Stimulated activated CD4-positive, alpha-beta T cell treated with anti-CD3 and anti-CD28 coated beads, Interleukin-4, amount 100 ng/mL, for 24 hours (primary cell): ENCODE measurements around the gene RPRD1B.
A peak's percentile ranks its signal among the peaks of the same experiment; 100 is the strongest.

Source experiments
- DNase-seq: peaks from one replicate; pipeline ENCODE4 v3.0.0-alpha.2; 2020

Gene RPRD1B

DNA sequence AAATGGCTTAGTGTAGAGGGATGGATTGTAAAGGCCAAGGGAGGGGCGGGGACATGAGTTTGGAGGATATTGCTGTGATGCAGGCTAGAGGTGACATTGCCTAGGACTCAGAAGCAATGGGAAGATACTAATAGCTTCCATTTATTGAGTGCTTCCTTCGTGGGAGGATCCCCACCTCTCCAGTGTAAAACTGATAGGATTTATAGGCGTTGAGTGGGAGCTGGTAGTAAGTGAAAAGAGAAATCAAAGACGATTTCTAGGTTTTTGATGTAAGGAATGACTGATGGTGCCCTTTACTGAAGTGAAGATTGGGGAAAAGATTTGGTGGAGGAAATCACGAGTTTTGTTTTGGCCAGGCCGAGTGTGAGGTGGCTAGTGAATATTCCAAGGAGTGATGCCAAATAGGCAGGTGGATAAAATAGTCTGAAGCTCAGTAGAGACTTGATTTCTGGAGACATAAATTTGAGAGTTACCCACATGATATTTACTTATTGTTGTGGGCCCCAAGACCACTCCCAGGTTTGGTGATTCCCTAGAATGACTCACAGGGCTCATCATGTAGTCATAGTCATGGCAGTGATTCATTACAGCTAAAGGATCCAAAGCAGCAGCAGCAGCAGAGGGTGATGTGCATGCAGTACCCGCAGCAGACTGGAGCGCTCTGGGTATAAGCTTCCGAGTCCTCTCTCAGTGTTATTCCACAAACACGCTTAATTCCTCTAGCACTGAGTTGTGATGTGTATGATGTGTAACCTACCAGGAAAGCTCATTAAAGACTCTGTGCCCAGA is 10.2 kb downstream of the RPRD1B start:
- peak; percentile 41 for DNase-seq

DNA sequence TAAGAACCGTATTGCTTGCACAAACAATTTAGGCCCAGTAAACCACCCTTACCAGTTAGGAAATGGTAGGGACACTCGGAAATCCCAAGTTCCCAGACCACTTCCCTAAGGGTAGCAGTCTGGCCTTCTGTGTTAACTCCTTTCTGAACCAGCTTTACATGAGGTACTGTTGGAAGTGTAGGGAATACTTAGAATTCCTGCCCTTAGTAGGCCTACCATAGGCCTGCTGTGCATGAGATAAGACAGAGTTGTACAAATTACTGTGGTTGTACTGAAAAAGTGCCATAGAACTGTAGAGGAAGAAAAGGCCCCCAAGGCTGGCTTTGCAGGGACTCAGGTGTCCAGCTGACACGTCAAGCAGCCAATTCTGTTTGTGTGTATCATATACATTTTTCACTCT is 11.1 kb downstream of the RPRD1B start:
- no peak for DNase-seq

DNA sequence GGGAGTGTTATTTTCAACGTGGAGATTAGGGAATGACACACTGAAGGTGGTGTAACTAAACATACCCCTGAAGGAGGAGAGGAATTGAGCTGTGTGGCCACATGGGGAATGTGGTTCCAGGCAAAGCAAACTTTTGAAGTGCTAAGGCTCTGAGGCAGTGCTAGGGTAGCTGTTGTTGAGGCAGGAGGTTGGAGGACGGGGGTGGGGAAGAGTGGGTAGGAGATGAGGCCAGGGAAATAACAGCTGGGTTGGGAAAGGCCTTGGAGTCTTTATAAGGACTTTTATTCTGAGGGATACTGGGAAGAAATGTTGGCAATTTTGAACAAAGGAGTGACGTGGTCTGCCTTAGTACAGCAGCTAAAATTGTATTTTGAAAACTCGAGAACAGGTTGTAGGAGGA is 13.0 kb downstream of the RPRD1B start:
- DNase-seq, result no peak

DNA sequence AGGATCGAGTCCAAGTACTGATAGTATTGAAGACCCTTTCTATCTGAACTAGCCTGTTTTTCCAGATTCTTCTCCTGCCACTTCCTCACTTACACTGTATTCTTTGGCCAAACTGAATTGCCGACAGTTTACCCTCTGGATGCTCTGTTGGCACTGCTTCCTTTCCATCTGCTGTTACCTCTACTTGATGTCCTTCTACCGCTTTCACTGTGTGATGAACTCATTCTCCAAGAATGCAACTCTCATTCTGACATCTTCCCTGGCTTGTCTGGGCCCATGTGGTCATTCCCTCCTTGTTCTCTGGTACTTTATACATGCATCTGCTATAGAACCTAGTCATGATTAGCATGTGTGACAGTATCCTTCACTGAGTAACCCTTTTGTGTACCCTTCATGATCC is 16.3 kb downstream of the RPRD1B start:
- no peak for DNase-seq

DNA sequence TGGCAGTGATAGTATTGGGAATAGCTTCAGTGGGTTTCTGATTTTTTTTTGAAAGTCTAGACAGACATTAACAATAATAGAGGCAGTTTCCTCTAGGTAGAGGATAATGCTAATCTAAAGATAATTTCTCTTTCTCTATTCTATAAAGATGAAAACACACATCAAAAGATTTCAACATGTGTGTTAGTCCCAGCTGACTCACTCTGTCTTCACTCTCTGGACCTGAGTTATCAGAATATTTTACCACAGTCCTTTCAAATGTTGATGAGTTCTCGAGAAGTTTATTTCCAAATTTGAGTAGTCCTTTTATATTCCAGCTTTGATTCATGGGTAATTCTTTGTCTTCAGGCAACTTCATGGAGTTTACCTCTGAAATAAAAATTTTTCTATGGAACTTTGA is 17.1 kb downstream of the RPRD1B start:
- no peak for DNase-seq

DNA sequence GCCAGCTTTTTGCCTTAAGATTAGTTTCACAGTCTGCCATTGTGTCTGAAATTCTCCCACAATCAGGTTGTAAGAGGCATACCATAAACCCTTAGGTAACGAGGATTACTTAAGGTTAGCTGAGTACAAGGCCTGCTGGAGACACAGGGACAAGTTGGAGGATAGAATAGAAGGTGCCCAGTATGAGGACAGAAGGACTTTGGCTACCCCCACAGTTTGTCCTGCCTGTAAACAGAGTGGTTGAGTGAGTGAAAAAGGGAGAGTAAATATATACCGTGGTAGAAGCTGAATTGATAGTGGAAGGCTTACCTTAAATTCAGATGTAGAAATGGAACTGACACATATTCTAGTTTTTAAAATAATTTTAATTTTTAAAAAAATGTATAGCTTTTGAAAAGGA is 19.3 kb downstream of the RPRD1B start:
- no peak for DNase-seq

DNA sequence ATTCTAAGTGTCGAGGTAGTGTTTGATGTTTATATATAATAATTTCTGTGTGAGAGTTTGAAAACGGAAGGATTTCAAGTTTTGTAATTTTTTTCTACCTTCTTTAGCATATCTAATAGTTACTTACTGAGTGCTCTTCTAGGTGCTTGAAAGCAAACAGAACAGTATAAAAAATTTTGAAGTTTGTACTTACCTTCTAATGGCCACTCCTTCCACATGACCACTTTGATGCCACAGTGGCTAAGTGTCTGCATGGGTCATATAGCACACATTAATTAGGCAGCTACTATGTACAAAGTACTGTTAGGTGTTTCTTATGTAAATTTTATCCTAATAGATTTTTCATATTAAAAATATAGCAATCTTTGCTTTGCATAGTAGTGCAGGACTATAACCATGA is 21.1 kb downstream of the RPRD1B start:
- DNase-seq, result no peak

DNA sequence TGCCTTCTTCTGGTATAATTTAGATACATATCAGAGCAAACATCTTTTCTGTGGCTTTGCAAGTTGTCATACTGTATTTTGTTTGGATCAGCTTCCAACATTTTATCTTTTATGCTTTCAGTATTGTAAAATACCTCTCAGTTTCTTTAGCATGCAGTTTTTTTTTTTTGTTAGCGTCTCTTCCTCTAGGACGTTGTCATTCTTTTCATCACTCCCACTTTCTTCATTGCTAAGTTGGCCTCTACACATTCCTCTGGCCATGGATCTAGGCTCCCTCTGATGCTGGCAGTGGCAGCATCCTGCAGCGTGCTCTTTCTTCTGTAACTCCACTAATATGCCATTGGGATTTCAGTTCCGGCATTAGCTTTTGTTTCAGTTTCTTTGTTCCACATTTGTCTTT is 21.7 kb downstream of the RPRD1B start:
- DNase-seq, result no peak

DNA sequence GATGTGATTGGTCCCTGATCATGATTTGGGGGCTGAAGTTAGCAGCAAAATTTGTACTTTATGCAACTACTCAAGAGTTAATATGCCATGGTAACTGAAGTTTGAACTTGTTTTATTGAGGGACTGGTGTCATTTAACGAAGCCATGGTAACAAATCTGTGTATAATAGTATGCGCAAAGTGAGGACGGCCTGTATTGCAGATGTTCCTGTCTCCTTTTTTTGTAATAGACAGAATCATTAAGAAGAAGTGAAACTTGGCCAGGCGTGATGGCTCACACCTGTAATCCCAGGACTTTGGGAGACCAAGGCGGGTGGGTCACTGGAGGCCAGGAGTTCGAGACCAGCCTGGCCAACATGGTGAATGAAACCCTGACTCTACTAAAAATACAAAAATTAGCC is 22.3 kb downstream of the RPRD1B start:
- DNase-seq, result no peak

DNA sequence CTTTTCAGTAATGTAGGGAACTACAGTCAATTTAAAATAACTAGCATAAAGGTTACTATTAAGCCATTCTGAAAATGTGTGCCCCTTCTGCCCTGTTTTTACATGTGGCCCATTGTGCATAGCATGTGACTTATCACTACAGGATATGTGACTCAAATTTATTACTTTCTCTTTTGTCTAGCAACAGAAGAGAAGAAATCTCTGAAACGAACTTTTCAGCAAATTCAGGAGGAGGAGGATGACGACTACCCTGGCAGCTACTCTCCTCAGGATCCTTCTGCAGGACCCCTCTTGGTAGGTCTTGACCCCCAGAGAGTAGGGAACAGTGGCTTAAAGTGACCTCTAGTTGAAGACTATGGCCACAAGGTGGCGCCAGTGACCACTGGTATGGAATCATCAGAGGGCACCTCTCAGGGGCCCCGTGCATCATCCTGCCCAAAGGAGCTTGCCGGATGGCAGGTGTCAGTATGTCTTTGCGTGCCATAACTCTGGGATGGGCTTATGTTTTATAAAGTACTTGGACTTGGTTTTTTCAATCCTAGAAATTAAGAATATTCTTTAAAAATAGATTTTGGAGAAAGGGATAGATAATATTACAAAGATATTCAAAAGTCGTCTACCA is 23.9 kb downstream of the RPRD1B start:
- DNase-seq, result peak; percentile 75

DNA sequence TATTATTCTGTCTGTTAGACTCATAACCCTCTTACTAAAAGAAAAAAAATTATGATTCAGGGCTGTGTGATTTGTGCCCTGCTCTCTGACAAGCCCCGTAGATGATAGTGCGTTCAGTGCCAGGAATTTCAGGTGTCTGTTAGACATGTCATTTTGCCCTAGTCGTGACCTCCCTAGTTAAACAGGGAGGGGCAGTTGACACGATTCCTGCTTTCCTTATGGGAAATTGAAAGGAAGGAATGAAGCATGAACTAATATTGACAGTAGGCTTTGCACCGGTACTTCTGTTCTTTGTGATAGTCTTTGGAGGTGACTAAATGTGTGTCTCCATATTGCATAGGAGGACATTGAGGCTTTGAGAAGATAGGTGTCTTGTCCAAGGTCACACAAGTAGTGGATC is 26.3 kb downstream of the RPRD1B start:
- DNase-seq, result no peak

DNA sequence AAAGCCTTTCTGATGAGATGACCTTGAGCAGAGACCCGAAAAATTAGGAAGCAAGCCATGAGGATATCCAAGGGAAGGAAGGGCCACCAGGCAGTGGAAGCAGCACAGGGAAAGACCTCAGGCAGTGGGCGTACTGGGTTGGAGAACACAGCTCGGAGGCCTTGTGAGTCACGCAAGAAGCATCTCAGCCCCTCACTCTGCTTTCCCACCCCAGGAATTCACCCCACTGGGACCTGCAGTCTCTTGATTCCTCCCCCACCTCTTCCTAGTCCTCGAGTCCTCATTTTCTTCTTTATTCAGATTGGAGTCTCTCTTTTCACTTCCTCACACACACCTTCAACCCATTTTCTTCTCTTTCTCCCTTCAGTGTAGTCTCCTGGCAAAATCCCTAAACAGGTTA is 27.0 kb downstream of the RPRD1B start:
- no peak for DNase-seq

DNA sequence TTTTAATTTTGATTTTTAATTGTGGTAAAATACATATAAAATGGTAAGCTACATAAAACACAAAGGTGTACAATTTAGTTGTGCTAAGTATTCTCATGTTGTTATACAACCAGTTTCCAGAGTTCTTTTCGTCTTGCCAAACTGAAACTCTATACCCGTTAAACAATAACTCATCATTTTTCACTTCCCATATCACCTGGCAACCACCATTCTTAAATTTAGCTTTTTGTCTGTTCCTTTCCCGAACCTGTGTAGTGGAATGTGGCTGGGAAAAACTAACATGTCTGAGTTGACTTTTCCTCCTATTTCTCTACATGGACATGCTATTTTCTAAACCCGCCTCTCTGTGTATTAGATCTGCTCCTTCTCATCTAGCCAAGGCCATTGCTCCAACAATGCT is 27.6 kb downstream of the RPRD1B start:
- no peak for DNase-seq

DNA sequence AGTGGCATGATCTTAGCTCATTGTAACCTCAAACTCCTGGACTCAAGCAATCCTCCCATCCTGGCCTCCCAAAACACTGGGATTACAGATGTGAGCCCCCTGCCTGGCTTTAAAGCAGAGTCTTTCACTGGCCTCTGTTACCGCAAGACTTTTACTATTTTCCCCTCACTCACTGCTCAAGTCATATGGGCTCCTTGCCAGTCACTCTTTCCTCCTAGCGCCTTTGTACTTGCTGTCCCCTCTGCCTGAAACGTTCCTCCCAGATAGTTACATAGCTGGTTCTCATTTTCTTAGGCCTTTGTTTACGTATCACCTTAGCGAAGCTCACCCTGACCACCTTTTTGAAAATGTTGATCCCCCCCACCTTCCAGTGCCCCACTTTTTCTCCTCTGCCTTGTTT is 29.3 kb downstream of the RPRD1B start:
- DNase-seq, result no peak

DNA sequence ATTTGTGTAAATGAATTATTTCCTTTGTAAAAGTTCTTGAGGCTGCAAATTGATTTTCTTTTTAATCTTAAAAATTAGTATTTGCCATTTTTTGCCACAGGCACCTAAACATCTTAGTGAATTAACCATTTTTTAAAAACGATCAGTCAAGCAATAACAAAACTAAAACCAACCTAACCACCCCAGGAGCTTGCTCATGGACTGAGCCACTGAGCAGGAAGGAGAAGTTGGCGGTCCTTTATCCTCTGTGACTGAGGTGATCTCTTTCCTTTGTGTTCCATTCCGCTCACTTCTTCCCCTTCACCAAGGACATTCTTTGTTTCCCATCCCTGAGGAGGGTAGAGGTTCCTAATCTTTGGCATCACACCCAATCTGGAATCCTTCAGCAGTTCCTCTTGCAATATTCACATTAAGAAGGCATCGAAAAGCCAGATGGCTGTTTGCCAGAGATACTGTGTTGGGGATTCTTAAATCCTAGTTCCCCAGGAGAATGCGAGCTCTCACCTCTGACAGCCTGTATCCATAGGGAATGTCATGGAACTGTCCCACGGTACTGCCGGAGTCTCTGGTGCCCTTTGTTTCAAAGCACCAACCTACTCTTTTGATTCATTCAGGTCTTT is 30.5 kb downstream of the RPRD1B start:
- no peak for DNase-seq

DNA sequence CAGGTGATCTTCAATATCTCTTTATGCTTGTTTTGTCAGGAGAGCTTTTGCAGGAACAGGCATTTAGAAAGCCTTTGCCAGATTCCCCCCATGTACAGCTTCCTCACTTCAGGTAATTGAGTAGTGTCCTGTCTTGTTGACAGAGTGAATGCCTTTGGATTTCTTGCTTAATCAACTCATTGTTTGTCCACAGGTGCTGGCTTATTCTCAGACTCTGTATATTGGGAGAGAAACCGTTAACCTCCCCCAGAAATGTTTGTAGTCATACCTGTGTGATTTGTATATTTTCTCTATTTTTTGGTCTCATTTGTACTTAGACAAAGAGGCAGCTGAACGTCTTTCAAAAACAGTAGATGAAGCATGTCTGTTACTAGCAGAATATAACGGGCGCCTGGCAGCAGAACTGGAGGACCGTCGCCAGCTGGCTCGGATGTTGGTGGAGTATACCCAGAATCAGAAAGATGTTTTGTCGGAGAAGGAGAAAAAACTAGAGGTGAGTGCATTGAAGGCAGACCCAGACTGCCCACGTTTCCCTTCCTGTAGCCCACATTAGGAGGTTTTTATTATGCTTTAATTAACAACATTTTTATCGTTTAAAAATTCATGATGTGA is 32.3 kb downstream of the RPRD1B start:
- no peak for DNase-seq

DNA sequence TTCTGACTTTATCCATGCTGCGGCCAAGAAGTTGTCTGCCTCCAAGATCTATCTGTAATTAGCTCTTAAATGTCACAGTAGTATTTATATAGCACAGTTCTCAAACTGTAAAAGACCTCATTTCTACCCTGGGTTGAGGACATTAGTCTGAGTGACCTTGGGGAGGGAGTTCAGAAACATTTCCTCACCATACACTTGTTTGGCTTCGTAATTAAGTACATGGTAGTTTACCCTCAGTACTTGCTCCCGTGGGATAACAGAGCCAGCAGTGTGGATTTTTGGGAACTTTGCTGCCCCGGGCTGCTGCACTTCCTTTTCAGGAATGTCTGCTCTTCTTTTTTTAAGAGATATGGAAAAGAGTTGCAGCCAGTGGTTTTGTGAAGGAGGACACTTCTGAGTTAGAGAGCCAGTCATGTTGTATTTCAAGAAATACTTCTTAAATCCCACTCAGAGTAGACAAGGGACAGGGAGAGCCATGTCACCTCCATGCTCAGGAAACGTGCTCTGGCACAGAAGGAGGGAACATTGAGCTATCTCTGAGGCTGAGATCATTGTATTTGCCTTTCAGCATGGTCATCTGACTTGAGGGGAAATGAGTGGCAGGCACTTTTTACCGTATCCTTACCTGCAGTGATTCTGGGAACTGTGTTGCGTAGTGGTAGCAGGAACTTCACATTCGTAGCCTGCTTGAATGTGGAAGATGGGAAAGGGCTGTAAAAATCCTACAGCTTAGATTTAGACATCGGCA is 33.6 kb downstream of the RPRD1B start:
- no peak for DNase-seq

DNA sequence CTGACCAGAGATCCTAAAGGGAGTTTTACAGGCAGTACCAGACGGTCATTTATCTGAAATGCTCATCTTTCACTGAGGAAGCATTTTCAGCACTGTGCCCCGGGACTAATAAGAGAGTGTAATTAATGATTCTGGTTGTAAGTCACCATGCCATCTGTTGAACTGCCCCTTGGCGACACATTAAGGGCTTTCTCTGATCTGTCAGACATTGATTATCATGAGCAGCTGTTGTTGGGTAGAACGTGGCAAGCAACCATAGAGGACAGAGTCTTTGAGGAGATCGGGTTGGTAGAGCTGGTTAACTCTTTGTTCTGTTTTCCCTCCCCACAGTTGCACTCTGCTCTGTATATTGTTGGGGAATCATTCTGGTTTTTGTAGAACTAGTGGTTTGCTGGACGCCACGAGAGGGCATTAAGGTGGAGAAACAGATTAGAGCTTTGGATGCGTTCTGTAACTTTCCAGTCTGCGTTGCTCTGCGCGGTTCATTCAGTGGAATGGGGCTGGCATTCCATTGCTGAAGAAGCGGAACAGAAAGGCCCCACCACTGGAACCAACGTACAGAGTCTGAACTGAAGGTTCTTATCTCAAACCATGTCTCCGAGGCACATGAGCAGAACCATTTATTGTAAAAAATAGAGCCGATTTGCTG is 34.3 kb downstream of the RPRD1B start:
- DNase-seq, result no peak

DNA sequence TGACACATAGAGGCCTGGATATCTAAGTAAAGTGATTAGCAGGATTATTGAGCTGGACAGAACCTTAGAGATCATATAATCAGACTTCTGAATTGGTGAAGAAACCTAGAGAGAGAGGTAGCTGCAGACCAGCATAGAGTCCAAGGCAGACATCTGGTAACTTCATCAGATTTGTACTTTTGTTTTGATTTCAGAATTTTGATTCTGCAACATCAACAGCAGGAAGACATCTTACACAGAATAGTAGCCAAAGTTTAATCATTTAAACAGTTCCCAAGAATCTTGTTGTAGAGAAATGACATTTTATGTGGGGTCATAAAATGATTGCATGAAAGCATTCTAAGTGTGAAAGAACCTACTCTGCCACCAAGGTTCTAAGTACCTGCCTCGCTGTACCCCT is 39.4 kb downstream of the RPRD1B start:
- no peak for DNase-seq

DNA sequence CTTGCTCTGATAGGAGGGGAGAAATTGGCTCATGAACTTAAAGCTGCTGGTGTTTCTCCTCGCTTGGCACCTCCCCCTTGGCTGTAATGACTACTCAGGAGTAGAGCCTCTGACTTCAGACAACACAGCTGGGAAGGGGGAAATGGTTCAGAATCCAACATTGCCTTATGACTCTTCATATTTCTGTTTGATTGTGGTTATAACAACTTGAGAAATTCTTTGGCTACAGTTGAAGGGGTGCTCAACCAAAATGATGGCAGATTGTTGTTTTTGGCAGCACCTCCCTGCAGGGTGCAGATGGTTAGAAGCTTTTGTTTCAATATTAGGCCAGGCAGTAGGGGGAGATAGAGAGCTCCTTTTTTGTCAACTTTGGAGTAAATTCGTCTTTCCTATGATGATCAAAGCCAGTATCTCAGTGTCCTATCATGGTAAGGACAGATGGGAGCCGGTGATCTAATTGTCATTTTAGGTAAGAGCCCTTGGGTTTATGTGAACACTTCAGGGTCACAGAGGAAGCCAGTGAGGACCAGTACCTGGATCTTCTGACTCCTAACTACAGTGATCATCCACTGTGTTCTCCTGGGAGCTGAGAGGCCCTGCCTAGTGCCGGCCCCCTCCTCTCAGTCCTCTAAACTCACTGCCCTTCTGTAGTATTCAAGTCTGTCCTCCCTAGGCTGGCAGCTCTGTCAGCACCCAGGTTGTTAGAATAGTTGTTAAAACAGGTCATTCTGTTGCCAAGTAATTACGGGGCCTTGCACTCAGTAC is 39.9 kb downstream of the RPRD1B start:
- DNase-seq, result peak; percentile 27

DNA sequence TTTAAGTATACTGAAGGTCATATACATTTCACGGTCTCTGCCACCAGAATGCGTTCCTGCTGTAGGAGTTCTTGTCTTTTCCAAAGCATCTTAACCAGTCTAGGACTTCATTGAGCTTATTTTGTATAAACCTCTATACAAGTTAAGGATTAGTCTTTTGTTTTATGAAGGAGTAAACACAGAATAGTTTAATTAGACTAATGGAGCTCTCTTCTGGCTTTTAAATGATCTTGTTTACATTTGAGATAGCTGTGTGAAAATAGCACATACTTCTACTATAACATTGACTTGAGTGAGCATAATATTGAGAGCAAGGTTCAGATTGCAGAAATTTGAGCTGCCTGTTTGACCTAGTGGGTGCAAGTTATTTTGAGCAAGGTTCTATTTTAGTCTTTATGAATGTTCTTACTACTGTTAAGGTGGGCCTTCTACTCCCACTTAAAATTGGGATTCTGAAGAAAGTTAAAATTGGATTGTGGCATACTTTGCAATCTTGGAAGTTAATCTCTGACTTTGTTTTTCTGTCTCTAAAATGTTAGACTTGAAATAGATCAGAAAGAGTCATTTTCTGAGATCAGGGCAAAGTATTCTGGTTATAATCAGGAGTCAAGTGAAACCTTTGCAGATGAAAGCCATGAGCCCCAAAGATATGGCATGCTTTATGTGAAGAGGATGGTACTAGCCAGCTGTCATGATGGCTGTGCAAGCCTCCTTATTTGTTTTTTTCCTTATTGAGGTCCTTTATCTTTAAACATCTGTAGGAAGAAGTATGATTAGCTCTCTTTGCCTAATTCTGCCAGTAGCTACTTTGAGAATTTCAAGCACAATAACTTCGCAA is 41.8 kb downstream of the RPRD1B start:
- DNase-seq, result no peak
